Activated CD4-positive, alpha-beta T cell treated with anti-CD3 and anti-CD28 coated beads, Interleukin-2, amount 50 U/mL, for 16 hours (primary cell): ENCODE measurements around the gene NCAN.
A peak's percentile ranks its signal among the peaks of the same experiment; 100 is the strongest.
"Not testable (repeated sequence)": the region's sequence is repeated elsewhere in the genome, so short reads cannot be mapped to it uniquely, and the experiment has no call there.

Experiments used
- DNase-seq: peaks from one replicate; pipeline ENCODE4 v3.0.0-alpha.2; 2020

The NCAN gene

GRCh38 chr19:19211499-19212420, at the start of gene NCAN:
NCAN (plus strand) TSS chr19:19211958; CDS start chr19:19216954, 4,996 bp downstream.
- DNase-seq, result no peak

DNA sequence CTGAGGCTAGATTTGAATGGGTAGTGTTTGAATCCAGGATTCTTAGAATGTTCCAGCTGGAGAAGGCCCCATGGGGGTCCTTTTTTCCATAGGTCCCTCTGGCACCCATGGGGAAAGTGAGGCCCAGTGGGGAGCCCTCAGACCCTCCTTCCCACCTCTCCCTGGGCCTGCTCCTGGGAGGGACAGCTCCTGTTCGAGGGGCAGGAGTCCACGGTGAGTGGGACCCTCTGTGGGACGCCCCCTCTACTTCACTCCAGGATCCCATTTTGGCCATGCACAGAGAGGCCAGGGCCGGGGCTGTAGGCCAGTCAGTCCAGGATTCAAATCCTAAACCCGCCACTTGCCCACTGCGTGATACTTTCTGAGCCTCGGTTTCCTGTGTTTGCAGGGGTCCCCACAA, 49.3 kb upstream of the NCAN start:
- no peak for DNase-seq

- no peak for DNase-seq
Measured at GRCh38 chr19:19165396-19165795, 46.4 kb upstream of the NCAN start.

- DNase-seq, result no peak
Measured at GRCh38 chr19:19167612-19168011, 44.1 kb upstream of the NCAN start.

- no peak for DNase-seq
Measured at GRCh38 chr19:19169236-19170052, 42.3 kb upstream of the NCAN start.

DNA sequence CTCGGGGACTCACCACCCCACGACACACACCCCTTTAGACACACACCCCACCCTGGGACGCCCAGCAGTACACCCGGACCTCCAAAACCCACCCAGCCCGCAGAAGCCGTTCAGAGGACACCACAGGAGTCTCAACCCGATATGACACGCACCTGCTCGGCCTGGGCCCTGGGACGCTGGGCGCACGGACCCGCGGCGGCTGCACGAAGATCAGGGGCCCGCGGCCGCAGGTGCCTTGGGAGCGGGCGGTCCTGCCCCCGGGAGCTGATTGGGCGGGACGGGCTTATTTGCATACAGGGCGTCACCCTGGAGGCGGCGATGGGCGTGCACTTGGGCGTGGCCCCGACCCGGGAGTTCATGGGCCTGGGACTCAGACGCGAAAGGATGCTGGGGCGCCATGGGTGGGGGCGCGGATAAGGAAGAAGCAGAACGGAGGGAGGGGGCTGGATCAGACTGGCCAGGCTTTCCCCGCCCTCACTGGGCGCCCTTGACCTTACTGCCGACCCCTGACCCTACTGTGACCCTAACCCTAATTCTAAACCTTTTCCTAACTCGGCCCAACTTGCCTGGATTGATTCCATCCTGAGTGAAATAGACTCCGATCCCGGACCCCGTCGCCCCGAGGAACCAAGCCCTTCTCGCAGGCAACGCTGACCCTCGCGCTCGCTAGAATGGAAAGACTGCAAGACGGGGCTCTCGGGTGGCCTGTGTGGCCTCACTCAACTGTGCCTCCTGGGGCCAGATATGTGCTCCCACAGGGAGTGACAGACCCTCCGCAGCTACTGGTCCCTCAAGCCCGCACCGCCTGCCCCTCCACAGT, 41.5 kb upstream of the NCAN start, which contains the start of gene MEF2B:
MEF2B (minus strand) TSS at position 211 of the 820 bp plus-strand sequence. CDS start 19,528 bp downstream, outside the sequence.
- peak; percentile 67 for DNase-seq

GRCh38 chr19:19170873-19171672, 40.7 kb upstream of the NCAN start:
- no peak for DNase-seq

GRCh38 chr19:19171821-19172532, 39.8 kb upstream of the NCAN start:
- DNase-seq, result no peak

DNA sequence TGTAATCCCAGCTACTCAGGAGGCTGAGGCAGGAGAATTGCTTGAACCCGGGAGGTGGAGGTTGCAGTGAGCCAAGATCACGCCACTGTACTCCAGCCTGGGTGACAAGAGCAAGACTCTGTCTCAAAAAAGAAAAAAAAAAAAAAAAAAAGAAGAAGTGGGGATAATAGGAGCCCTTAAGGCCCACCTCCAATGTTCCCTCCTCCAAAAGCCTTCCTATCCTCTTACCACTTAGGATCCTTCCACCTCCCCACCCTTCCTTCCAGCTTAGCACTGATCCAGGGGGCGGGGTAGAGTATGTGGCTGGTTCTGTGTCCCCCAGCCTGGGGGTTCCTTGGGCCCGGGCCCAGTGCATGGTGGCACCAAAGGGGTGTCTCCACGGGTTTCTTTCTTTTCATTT, 38.5 kb upstream of the NCAN start:
- DNase-seq, result not testable (repeated sequence)

GRCh38 chr19:19176950-19177349, 34.8 kb upstream of the NCAN start:
- DNase-seq, result no peak

GRCh38 chr19:19179548-19180441, 32.0 kb upstream of the NCAN start:
- DNase-seq, result no peak

GRCh38 chr19:19181488-19181998, 30.2 kb upstream of the NCAN start:
- no peak for DNase-seq

DNA sequence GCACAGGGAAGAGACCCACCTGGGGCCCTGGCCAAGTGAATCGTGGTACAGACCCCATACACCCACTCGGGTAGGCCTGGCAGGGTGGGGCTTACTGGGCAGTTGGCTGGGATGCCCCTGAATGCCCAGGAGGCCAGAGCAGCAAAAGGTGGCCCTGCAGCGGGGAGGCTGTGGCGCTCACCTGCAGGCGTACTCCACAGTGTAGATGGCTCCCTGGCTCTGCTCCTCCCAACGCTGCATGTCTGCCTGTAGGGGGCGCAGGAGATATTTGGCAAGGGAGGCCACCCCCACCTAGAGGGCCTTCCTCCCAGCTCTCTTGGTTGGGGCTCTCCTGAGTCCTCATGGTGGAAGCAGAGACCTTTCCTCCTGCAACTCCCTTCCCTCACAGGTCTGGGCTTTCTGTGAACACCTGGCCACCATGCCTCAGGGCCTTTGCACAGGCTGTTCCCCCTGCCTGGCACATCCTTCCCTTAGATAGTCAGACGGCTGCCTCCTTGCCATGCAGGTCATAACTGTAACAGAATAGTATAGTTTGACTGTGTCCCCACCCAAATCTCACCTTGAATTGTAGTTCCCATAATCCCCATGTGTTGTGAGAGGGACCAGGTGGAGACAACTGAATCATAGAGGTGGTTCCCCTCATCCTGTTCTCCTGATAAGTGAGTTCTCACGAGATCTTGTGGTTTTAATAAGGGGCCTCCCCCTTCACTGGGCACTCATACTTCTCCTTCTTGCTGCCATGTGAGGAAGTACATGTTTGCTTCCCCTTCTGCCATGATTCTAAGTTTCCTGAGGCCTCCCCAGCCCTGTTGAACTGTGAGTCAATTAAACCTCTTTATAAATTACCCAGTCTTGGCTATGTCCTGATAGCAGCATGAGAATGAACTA, 25.7 kb upstream of the NCAN start:
- DNase-seq, result peak; percentile 66

- no peak for DNase-seq
Measured at GRCh38 chr19:19186742-19187141, 25.0 kb upstream of the NCAN start.

DNA sequence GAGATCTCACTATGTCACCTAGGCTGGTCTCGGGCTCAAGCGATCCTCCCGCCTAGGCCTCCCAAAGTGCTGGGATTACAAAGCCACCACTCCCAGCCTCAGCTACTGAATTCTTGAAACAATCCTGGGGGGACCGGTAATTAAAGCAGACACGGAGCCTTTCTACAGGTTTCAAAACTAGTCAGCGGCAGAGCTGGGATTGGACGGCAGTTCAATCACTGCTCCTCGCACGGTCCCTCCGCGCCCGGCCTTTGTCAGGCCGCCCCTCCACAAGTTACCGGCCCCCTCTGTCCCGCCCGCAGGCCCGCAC, 20.0 kb upstream of the NCAN start:
- DNase-seq, result no peak

DNA sequence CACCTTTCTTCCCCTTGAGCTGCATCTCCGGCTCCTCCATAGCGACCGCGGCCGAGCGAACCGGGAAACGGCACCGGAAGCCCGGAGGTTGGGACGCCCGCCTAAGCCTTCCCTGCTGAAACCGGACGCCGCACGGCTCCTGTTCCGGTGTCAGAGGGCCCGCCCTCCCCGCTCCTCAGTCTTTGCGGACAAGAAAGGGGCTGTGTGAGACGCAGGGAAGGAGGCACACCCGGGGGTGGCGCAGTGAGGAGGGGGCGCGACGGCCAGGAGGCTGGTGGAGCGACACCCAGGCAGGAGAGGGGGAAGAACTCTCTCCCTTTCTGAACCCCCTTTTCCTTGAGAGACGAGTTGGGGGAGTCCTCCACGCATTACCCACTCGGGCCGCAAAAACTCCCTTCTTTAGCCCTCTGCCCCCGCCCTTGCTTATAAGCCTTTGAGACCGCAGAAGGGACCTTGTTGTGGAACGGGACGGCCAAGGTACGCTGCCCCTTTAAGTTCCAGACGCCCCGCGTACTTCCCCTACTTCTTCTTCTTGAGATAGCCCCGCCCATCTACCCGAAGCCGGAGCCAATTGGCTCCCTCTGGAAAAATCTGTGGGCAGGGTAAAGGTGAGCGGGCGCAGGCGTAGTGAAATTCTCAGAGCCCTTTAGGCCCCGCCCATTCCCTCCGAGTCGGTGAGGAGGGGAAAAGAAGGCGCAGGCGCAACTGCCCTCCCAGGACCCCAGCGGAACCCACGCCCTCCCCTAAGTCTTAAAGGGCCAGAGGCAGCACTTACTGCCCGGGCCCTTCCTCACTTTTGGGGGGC, 19.5 kb upstream of the NCAN start, which contains the start of the genes BORCS8 and RFXANK:
BORCS8 (minus strand) TSS at position 75 of the 805 bp plus-strand sequence; CDS start at position 40, 35 bp downstream.
RFXANK (plus strand) TSS at position 181 of the 805 bp plus-strand sequence. CDS start 1,689 bp downstream, outside the sequence.
- DNase-seq, result peak; percentile 100

GRCh38 chr19:19192910-19193423, 18.8 kb upstream of the NCAN start:
- DNase-seq, result no peak

DNA sequence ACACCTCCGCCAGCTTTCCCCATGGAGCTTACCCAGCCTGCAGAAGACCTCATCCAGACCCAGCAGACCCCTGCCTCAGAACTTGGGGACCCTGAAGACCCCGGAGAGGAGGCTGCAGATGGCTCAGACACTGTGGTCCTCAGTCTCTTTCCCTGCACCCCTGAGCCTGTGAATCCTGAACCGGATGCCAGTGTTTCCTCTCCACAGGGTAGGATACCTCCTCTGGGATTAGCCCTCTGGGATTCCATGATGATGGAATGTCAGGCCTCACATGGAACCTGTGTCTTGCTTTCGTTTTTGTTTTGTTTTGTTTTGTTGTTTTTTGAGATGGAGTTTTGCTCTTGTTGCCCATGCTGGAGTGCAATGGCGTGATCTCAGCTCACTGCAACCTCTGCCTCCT, 17.8 kb upstream of the NCAN start:
- DNase-seq, result no peak
